Natural killer cell (primary cell): ENCODE results near the gene CSNK1D. TPM values are rescaled to one million over a fixed set of nuclear protein-coding genes. Genes with fewer than 3 reads are reported as not detected.

Experiments
- ATAC-seq, 3 donors: fragments of 150-1000 bp in 2 of 3; fragments of 200-7000 bp in 1 of 3; cut with Tn5 transposase; 1 replicate in 1 of 3; 2 replicates in 2 of 3; pipeline ENCODE4 v1.10.0; 2021; ENCODE audit warnings: mild to moderate bottlenecking in 2 of 3, moderate library complexity in 2 of 3
- DNase-seq, 2 donors: peaks; one replicate each; pipeline versions ENCODE4 v3.0.0 to v3.0.0-alpha.2; 2013 to 2021; ENCODE audit warnings: mixed read lengths in 1 of 2
- H3K27ac ChIP-seq: one replicate; pipeline ENCODE4 v1.5.1; 2013; ENCODE audit warnings: mild to moderate bottlenecking, low read length
- H3K27me3 ChIP-seq: one replicate; pipeline ENCODE4 v1.6.1; 2013; ENCODE audit warnings: low read length; ENCODE audit not compliant: control insufficient read depth, insufficient read depth
- H3K36me3 ChIP-seq: one replicate; pipeline ENCODE4 v1.6.1; 2013; ENCODE audit warnings: low read length; ENCODE audit not compliant: control insufficient read depth, insufficient read depth
- H3K4me1 ChIP-seq: one replicate; pipeline ENCODE4 v1.6.1; 2013; ENCODE audit warnings: low read length; ENCODE audit not compliant: control insufficient read depth, insufficient read depth
- H3K4me3 ChIP-seq: one replicate; pipeline ENCODE4 v1.5.1; 2013; ENCODE audit warnings: low read length
- H3K9me3 ChIP-seq: one replicate; pipeline ENCODE4 v1.6.1; 2013; ENCODE audit warnings: low read length; ENCODE audit not compliant: control insufficient read depth, insufficient read depth
- H3K27ac Mint-ChIP-seq, 2 donors: one replicate each; pipeline ENCODE4 v1.8.0; 2022; ENCODE audit warnings: mild to moderate bottlenecking in 2 of 2, mixed read lengths in 2 of 2, moderate library complexity in 1 of 2
- H3K27me3 Mint-ChIP-seq, 2 donors: one replicate each; pipeline ENCODE4 v1.8.0; 2022; ENCODE audit warnings: low read depth in 2 of 2, mixed read lengths in 2 of 2
- H3K36me3 Mint-ChIP-seq: one replicate; pipeline ENCODE4 v1.8.0; 2022; ENCODE audit warnings: mixed read lengths
- H3K4me1 Mint-ChIP-seq, 2 donors: one replicate each; pipeline ENCODE4 v1.8.0; 2022; ENCODE audit warnings: mixed read lengths in 2 of 2
- H3K4me3 Mint-ChIP-seq: one replicate; pipeline ENCODE4 v1.8.0; 2022; ENCODE audit warnings: mild to moderate bottlenecking, moderate library complexity, mixed read lengths
- H3K9me3 Mint-ChIP-seq, 2 donors: one replicate each; pipeline ENCODE4 v1.8.0; 2022; ENCODE audit warnings: mixed read lengths in 2 of 2
- CTCF ChIP-seq: fragments of 200-600 bp; IDR thresholded peaks from one replicate; pipeline ENCODE4 v1.8.0; 2022; ENCODE audit warnings: antibody characterized with exemption
- WGBS: methylation state at CpG from one replicate; pipeline ENCODE4 v1.1.7; 2013; ENCODE audit warnings: missing lambda C conversion rate; ENCODE audit not compliant: insufficient coverage; 5-methylcytosine and 5-hydroxymethylcytosine counted together
- intact Hi-C: fragments of 100-400 bp; cut with micrococcal nuclease; formaldehyde crosslinking; loops from one replicate; pipeline ENCODE4 v1.14.2; 2022
- total RNA-seq, 4 donors: library from RNA; stranded (reverse); fragments of 120-200 nt in 1 of 4; gene quantifications; one replicate each; pipeline versions ENCODE4 v1.2.3 to v1.2.4, GENCODE V29; 2013 to 2022

Gene CSNK1D
- total RNA-seq, 3 donors from 2014 or later (not counting 1 experiment from before 2014, with no cell fraction given) = 423 to 475 (median 468) TPM

GRCh38 chr17:82302568-82302963 is 29.1 kb upstream of the CSNK1D start:
- Histone ChIP-seq H3K4me1 (peaks cover 100% of the 10 kb centered on the region), H3K4me3 (peak overlapping the region; percentile 2), H3K27ac (peak overlapping the region; percentile 78), H3K9me3 (no peaks in the 10 kb centered on the region), H3K27me3 (no peaks in the 10 kb centered on the region), H3K36me3 (no peaks in the 10 kb centered on the region)
- Mint-ChIP-seq H3K36me3 (no peaks in the 10 kb centered on the region), H3K9me3 (no peaks in the 10 kb centered on the region), H3K4me1 (peaks cover 67 to 90% of the 10 kb centered on the region in 2 donors), H3K27ac (peak overlapping the region; percentile 99), H3K4me3 (peak overlapping the region; percentile 85), H3K27me3 (no peaks in the 10 kb centered on the region)
- no peak for TF ChIP-seq CTCF
- ATAC-seq = no peak
- no peak for DNase-seq
- WGBS = 50% methylated on average over 15 of the region's 15 CpGs
- intact Hi-C loops = loop anchor here (2.0 kb wide), 1 partner anchor 14 kb away; the partner anchor contains the start of gene CD7

GRCh38 chr17:82301916-82302567 is 28.5 kb upstream of the CSNK1D start:
- ATAC-seq (no peak), DNase-seq (peak in 1 of 2 donors; percentile 75)
- Mint-ChIP-seq H3K36me3 (no peaks in the 10 kb centered on the region), H3K27me3 (no peaks in the 10 kb centered on the region), H3K9me3 (no peaks in the 10 kb centered on the region), H3K4me3 (peak overlapping the region; percentile 82), H3K4me1 (peaks cover 72 to 94% of the 10 kb centered on the region in 2 donors), H3K27ac (peak overlapping the region; percentile 99)
- H3K9me3 ChIP-seq = no peaks in the 10 kb centered on the region
- no peaks in the 10 kb centered on the region for H3K27me3 ChIP-seq
- TF ChIP-seq CTCF = no peak
- intact Hi-C loops = loop anchor here (2.0 kb wide), 1 partner anchor 15 kb away; the partner anchor contains the start of gene CD7
- H3K27ac ChIP-seq = peak overlapping the region; percentile 78
- peak overlapping the region; percentile 2 for H3K4me3 ChIP-seq
- WGBS = 8% methylated on average over 20 of the region's 23 CpGs
- H3K4me1 ChIP-seq = peaks cover 100% of the 10 kb centered on the region
- H3K36me3 ChIP-seq = no peaks in the 10 kb centered on the region

GRCh38 chr17:82301300-82301915 is 27.9 kb upstream of the CSNK1D start:
- no peaks in the 10 kb centered on the region for H3K36me3 ChIP-seq
- DNase-seq (peak in 1 of 2 donors; percentile 32), ATAC-seq (no peak)
- peak overlapping the region; percentile 78 for H3K27ac ChIP-seq
- H3K4me3 ChIP-seq = no peak overlapping the region
- Mint-ChIP-seq H3K4me3 (peak overlapping the region; percentile 74), H3K9me3 (no peaks in the 10 kb centered on the region), H3K27ac (peak overlapping the region; percentile 99), H3K27me3 (no peaks in the 10 kb centered on the region), H3K36me3 (no peaks in the 10 kb centered on the region), H3K4me1 (peaks cover 68 to 94% of the 10 kb centered on the region in 2 donors)
- no peak for TF ChIP-seq CTCF
- no peaks in the 10 kb centered on the region for H3K9me3 ChIP-seq
- peaks cover 100% of the 10 kb centered on the region for H3K4me1 ChIP-seq
- no peaks in the 10 kb centered on the region for H3K27me3 ChIP-seq
- 78% methylated on average over 12 of the region's 12 CpGs for WGBS
- intact Hi-C loops = no loop called here
